PC-9 (cell line): Measurements from ENCODE around the gene PDLIM5. TPM values are rescaled to one million over a fixed set of nuclear protein-coding genes. Genes with fewer than 3 reads are reported as not detected.
"Not testable (repeated sequence)": the region's sequence is repeated elsewhere in the genome, so short reads cannot be mapped to it uniquely, and the experiment has no call there.

ENCODE experiments used
- BruUV-seq: library from RNA; stranded (reverse); fragments of 400-500 nt; replicated peaks from 2 replicates; lab custom pipeline; 2021; lab: Mats Ljungman, UMichigan
- CTCF ChIA-PET: fragments of 300-600 bp; sonication (Branson Sonifier 250); formaldehyde crosslinking; loops from one replicate; lab custom pipeline; 2022; ENCODE audit warnings: antibody characterized with exemption; lab: Charles Lee
- POLR2A ChIA-PET: fragments of 300-600 bp; sonication (Branson Sonifier 250); formaldehyde crosslinking; loops from one replicate; lab custom pipeline; 2022; ENCODE audit warnings: antibody characterized with exemption; ENCODE audit not compliant: unreplicated experiment; lab: Charles Lee
- DNase-seq, 2 experiments: peaks; one replicate each; pipeline versions ENCODE4 v3.0.0 to v3.0.0-alpha.2; 2015 to 2022; ENCODE audit warnings: mixed read lengths in 1 of 2
- H2AFZ ChIP-seq: fragments of 200-600 bp; sonication (generic); 2 replicates; pipeline ENCODE4 v1.8.1; 2017; ENCODE audit warnings: antibody characterized with exemption
- H3F3A ChIP-seq: fragments of 200-600 bp; sonication (generic); 2 replicates; pipeline ENCODE4 v1.8.1; 2017; ENCODE audit warnings: antibody characterized with exemption, mild to moderate bottlenecking, low read depth; ENCODE audit not compliant: insufficient read depth
- H3K27ac ChIP-seq: fragments of 200-600 bp; sonication (generic); 2 replicates; pipeline ENCODE4 v1.6.1; 2016; ENCODE audit warnings: mixed run types
- H3K27me3 ChIP-seq: fragments of 200-600 bp; sonication (generic); 2 replicates; pipeline ENCODE4 v1.6.1; 2016; ENCODE audit warnings: low read depth, mixed run types; ENCODE audit not compliant: insufficient read depth
- H3K36me3 ChIP-seq: fragments of 200-600 bp; sonication (generic); 2 replicates; pipeline ENCODE4 v1.6.1; 2016; ENCODE audit warnings: low read depth, mixed run types
- H3K4me1 ChIP-seq: fragments of 200-600 bp; sonication (generic); replicated peaks from 2 replicates; pipeline ENCODE4 v1.6.1; 2016; ENCODE audit warnings: mixed run types; ENCODE audit not compliant: insufficient read depth
- H3K4me2 ChIP-seq: fragments of 200-600 bp; sonication (generic); 2 replicates; pipeline ENCODE4 v1.6.1; 2017; ENCODE audit warnings: mixed run types
- H3K4me3 ChIP-seq: fragments of 200-600 bp; sonication (generic); 2 replicates; pipeline ENCODE4 v1.6.1; 2016; ENCODE audit warnings: mixed run types
- H3K79me2 ChIP-seq: fragments of 200-600 bp; sonication (generic); 2 replicates; pipeline ENCODE4 v1.6.1; 2017; ENCODE audit warnings: low read depth, mixed run types
- H3K9me2 ChIP-seq: fragments of 200-600 bp; sonication (generic); 2 replicates; pipeline ENCODE4 v1.8.1; 2017; ENCODE audit warnings: mild to moderate bottlenecking; ENCODE audit not compliant: insufficient read depth
- H3K9me3 ChIP-seq: fragments of 200-600 bp; sonication (generic); 2 replicates; pipeline ENCODE4 v1.8.1; 2016; ENCODE audit warnings: low read depth; ENCODE audit not compliant: insufficient read depth
- H4K20me1 ChIP-seq: fragments of 200-600 bp; sonication (generic); 2 replicates; pipeline ENCODE4 v1.8.1; 2017; ENCODE audit not compliant: insufficient read depth
- CTCF ChIP-seq: fragments of 200-600 bp; sonication (generic); conservative IDR thresholded peaks from 2 replicates; pipeline ENCODE4 v1.6.1; 2017; ENCODE audit warnings: mixed run types, antibody characterized with exemption, mild to moderate bottlenecking, moderate library complexity
- EZH2 ChIP-seq: fragments of 200-600 bp; sonication (generic); IDR thresholded peaks from 2 replicates; pipeline ENCODE4 v1.8.0; 2017; ENCODE audit warnings: antibody characterized with exemption, low read depth
- intact Hi-C: fragments of 100-400 bp; cut with micrococcal nuclease; formaldehyde crosslinking; loops from one replicate; pipeline ENCODE4 v1.10.0; 2022; ENCODE audit not compliant: unreplicated experiment
- total RNA-seq: library from RNA; stranded (reverse); gene quantifications from 2 replicates; pipeline ENCODE4 v1.2.3, GENCODE V29; 2021

Gene PDLIM5
- total RNA-seq, 1 experiment from 2014 or later = 130 TPM

- TF ChIP-seq CTCF (no peak), EZH2 (no peak)
- peaks cover 11% of the 10 kb centered on the region; the same call in 1 of the 2 replicates for H3K79me2 ChIP-seq
- DNase-seq = no peak
- peaks cover 26% of the 10 kb centered on the region for H3K4me1 ChIP-seq
- H3K9me3 ChIP-seq = no peaks in the 10 kb centered on the region
- H3K4me2 ChIP-seq = no peak overlapping the region
- BruUV-seq = no TSS peak
- ChIA-PET CTCF (no interaction called here), POLR2A (no interaction called here)
- H3K36me3 ChIP-seq = no peaks in the 10 kb centered on the region
- H3K4me3 ChIP-seq = no peak overlapping the region
- no peaks in the 10 kb centered on the region for H3K9me2 ChIP-seq
- no peak overlapping the region for H2AFZ ChIP-seq
- intact Hi-C loops = no loop called here
- H4K20me1 ChIP-seq = no peaks in the 10 kb centered on the region
- peaks cover 14% of the 10 kb centered on the region; the same call in 1 of the 2 replicates for H3F3A ChIP-seq
- H3K27me3 ChIP-seq = no peaks in the 10 kb centered on the region
- H3K27ac ChIP-seq = no peak overlapping the region; the same call in 1 of the 2 replicates
These were observed 57.1 kb downstream of the PDLIM5 start for GRCh38 chr4:94508806-94509205.

- Histone ChIP-seq H3K27me3 (no peaks in the 10 kb centered on the region), H3F3A (peaks cover 14% of the 10 kb centered on the region; the same call in 1 of the 2 replicates), H2AFZ (no peak overlapping the region), H3K79me2 (peaks cover 28% of the 10 kb centered on the region), H3K36me3 (no peaks in the 10 kb centered on the region; the same call in 1 of the 2 replicates), H3K4me1 (peaks cover 21% of the 10 kb centered on the region), H3K9me3 (no peaks in the 10 kb centered on the region), H3K27ac (no peak overlapping the region), H3K4me3 (no peak overlapping the region), H4K20me1 (no peaks in the 10 kb centered on the region), H3K9me2 (no peaks in the 10 kb centered on the region), H3K4me2 (no peak overlapping the region)
- DNase-seq = no peak
- CTCF ChIA-PET = no interaction called here
- intact Hi-C loops = no loop called here
- POLR2A ChIA-PET = no interaction called here
- BruUV-seq = no TSS peak
- TF ChIP-seq CTCF (no peak), EZH2 (no peak)
These were observed 59.8 kb downstream of the PDLIM5 start for GRCh38 chr4:94511591-94511990.

GRCh38 chr4:94513532-94513931, 61.8 kb downstream of the PDLIM5 start:
- H3K4me3 ChIP-seq, H3K36me3 ChIP-seq, H3K4me2 ChIP-seq, CTCF ChIA-PET, H3K27ac ChIP-seq, BruUV-seq, H3K4me1 ChIP-seq, intact Hi-C loops, H3F3A ChIP-seq, POLR2A ChIA-PET, H3K27me3 ChIP-seq, H3K9me2 ChIP-seq, DNase-seq, H2AFZ ChIP-seq, H3K9me3 ChIP-seq, H4K20me1 ChIP-seq: not testable (repeated sequence)
- peaks cover 42% of the 10 kb centered on the region for H3K79me2 ChIP-seq

GRCh38 chr4:94515365-94515764, 63.6 kb downstream of the PDLIM5 start:
- no peak for TF ChIP-seq EZH2
- no peaks in the 10 kb centered on the region for H3K4me1 ChIP-seq
- H2AFZ ChIP-seq = no peak overlapping the region
- DNase-seq = no peak
- no peak overlapping the region for H3K4me3 ChIP-seq
- no peaks in the 10 kb centered on the region for H3K27me3 ChIP-seq
- H3K79me2 ChIP-seq = peaks cover 42% of the 10 kb centered on the region
- intact Hi-C loops = no loop called here
- no peaks in the 10 kb centered on the region for H4K20me1 ChIP-seq
- no peaks in the 10 kb centered on the region for H3K9me3 ChIP-seq
- H3K9me2 ChIP-seq = no peaks in the 10 kb centered on the region
- POLR2A ChIA-PET = interaction anchor here (0.5 to 0.6 kb wide), 3 partner anchors 25 to 64 kb away, joined by 3 to 6 read pairs (median 5); no protein-coding TSS in a partner anchor
- H3K36me3 ChIP-seq = no peaks in the 10 kb centered on the region; the same call in 1 of the 2 replicates
- H3F3A ChIP-seq = no peaks in the 10 kb centered on the region
- CTCF ChIA-PET = no interaction called here
- BruUV-seq = no TSS peak
- H3K27ac ChIP-seq = no peak overlapping the region
- no peak overlapping the region for H3K4me2 ChIP-seq
